HG02763 (cell line): ENCODE data around the gene RHOT2.

ENCODE experiments used
- ATAC-seq: cut with Tn5 transposase; IDR thresholded peaks from one replicate; pipeline ENCODE4 v1.9.1; 2021; ENCODE audit warnings: mild to moderate bottlenecking, moderate library complexity; ENCODE audit not compliant: unreplicated experiment

Gene RHOT2

GRCh38 chr16:669666-670065, 1.7 kb downstream of the RHOT2 start:
- ATAC-seq = no peak

- ATAC-seq = no peak
These were observed 2.8 kb downstream of the RHOT2 start for GRCh38 chr16:670485-671352.

GRCh38 chr16:671353-672131, 3.6 kb downstream of the RHOT2 start:
- no peak for ATAC-seq

- ATAC-seq = no peak
These were observed 4.4 kb downstream of the RHOT2 start for GRCh38 chr16:672371-672770.

GRCh38 chr16:672851-673250, 4.9 kb downstream of the RHOT2 start:
- ATAC-seq = no peak

GRCh38 chr16:673399-673991, 5.6 kb downstream of the RHOT2 start:
- ATAC-seq = no peak

- ATAC-seq = no peak
These were observed 6.4 kb downstream of the RHOT2 start for GRCh38 chr16:674214-674881.

- no peak for ATAC-seq
These were observed 7.3 kb downstream of the RHOT2 start, which contains the start of gene RHBDL1 for GRCh38 chr16:674968-675883. Gene RHBDL1, plus strand, starts transcription at chr16:675671. Its CDS starts 120 bp downstream, at chr16:675791.

GRCh38 chr16:675884-676564, 8.1 kb downstream of the RHOT2 start:
- ATAC-seq = no peak

- no peak for ATAC-seq
These were observed 8.6 kb downstream of the RHOT2 start for GRCh38 chr16:676565-676902.

- ATAC-seq = no peak
These were observed 9.0 kb downstream of the RHOT2 start for GRCh38 chr16:676913-677312.

- ATAC-seq = no peak
These were observed 9.6 kb downstream of the RHOT2 start for GRCh38 chr16:677316-678190.

GRCh38 chr16:678209-678857, 10.4 kb downstream of the RHOT2 start:
- no peak for ATAC-seq

- no peak for ATAC-seq
These were observed 11.2 kb downstream of the RHOT2 start for GRCh38 chr16:678858-679813.

- peak; percentile 36 for ATAC-seq
These were observed 12.1 kb downstream of the RHOT2 start, which contains the start of gene STUB1 for GRCh38 chr16:679814-680624. Gene STUB1, plus strand, starts transcription at chr16:680410. Its CDS starts 116 bp downstream, at chr16:680526.

GRCh38 chr16:680625-680945, 12.7 kb downstream of the RHOT2 start:
- no peak for ATAC-seq
